ENCODE measurements around the gene ATP11A. TPM values are rescaled to one million over a fixed set of nuclear protein-coding genes. Genes with fewer than 3 reads are reported as not detected.
A peak's percentile ranks its signal among the peaks of the same experiment; 100 is the strongest.

The ATP11A gene
- total and polyA plus RNA-seq, 11 donors: 20.5 to 146 (median 91.2) TPM

GRCh38 chr13:112693831-112694497 lies 4.1 kb downstream of the ATP11A start:
- Histone ChIP-seq H3K27ac (peak overlapping the region in 11 of 12 donors; percentile 4 to 97 (median 55)), H3K9me3 (no peaks in the 10 kb centered on the region), H3K4me1 (peaks cover 3 to 62% (median 39%) of the 10 kb centered on the region in 12 donors), H3K27me3 (no peaks in the 10 kb centered on the region), H3K4me3 (no peak overlapping the region), H3K36me3 (peaks cover 0 to 12% (median 0%) of the 10 kb centered on the region in 9 donors)
- TF ChIP-seq CTCF (IDR thresholded peaks at IDR 0.05): no peak
- TF ChIP-seq POLR2A (IDR thresholded peaks at IDR 0.05): no peak
- intact Hi-C loops (cut with DNase I): loop anchor here in 6 of 10 donors (1.0 to 10.0 kb wide), 6 partner anchors 33 to 121 kb away; no protein-coding TSS in a partner anchor
- ATAC-seq: peak; percentile 44 to 60 (median 58)
- 54 to 66% (median 62%) methylated on average over 10 to 13 of the region's 13 CpGs for WGBS, 4 donors
- DNase-seq: peak in 3 of 5 donors; percentile 52 to 64 (median 61)

GRCh38 chr13:112695121-112695520 lies 5.3 kb downstream of the ATP11A start:
- H3K36me3 ChIP-seq: peaks cover 0 to 12% (median 0%) of the 10 kb centered on the region in 9 donors
- ATAC-seq (no peak), DNase-seq (no peak)
- 67 to 72% (median 69%) methylated on average over 4 of the region's 4 CpGs for WGBS, 4 donors
- H3K4me3 ChIP-seq: no peak overlapping the region
- H3K4me1 ChIP-seq: peaks cover 3 to 69% (median 44%) of the 10 kb centered on the region in 12 donors
- intact Hi-C loops (cut with DNase I): loop anchor here in 2 of 10 donors (10.0 kb wide), 2 partner anchors 60 to 120 kb away; no protein-coding TSS in a partner anchor
- H3K27me3 ChIP-seq: no peaks in the 10 kb centered on the region
- TF ChIP-seq CTCF (IDR thresholded peaks at IDR 0.05) (no peak), POLR2A (IDR thresholded peaks at IDR 0.05) (no peak)
- no peaks in the 10 kb centered on the region for H3K9me3 ChIP-seq
- peak overlapping the region in 5 of 12 donors; percentile 39 to 78 (median 55) for H3K27ac ChIP-seq

- Histone ChIP-seq H3K4me3 (no peak overlapping the region), H3K4me1 (peaks cover 3 to 76% (median 49%) of the 10 kb centered on the region in 12 donors), H3K9me3 (no peaks in the 10 kb centered on the region), H3K27ac (no peak overlapping the region), H3K36me3 (peaks cover 0 to 12% (median 0%) of the 10 kb centered on the region in 9 donors), H3K27me3 (no peaks in the 10 kb centered on the region)
- WGBS, 4 donors: 96% methylated on average over 44 to 53 of the region's 53 CpGs
- intact Hi-C loops (cut with DNase I): loop anchor here in 2 of 10 donors (10.0 kb wide), 2 partner anchors 59 to 119 kb away; no protein-coding TSS in a partner anchor
- DNase-seq (no peak), ATAC-seq (no peak)
- no peak for TF ChIP-seq POLR2A (IDR thresholded peaks at IDR 0.05)
- no peak for TF ChIP-seq CTCF (IDR thresholded peaks at IDR 0.05)
Observed at GRCh38 chr13:112696001-112696868, 6.4 kb downstream of the ATP11A start.
